GM12878 (cell line): Measurements from ENCODE around the gene SLFN11. TPM values are rescaled to one million over a fixed set of nuclear protein-coding genes. Genes with fewer than 3 reads are reported as not detected.

Source experiments
- ATAC-seq: fragments of 200-7000 bp; cut with Tn5 transposase; 3 replicates; pipeline ENCODE4 v1.9.1; 2020; ENCODE audit warnings: mild to moderate bottlenecking, moderate library complexity
- BruUV-seq: library from RNA; stranded (reverse); fragments of 400-500 nt; replicated peaks from 2 replicates; lab custom pipeline; 2021; lab: Mats Ljungman, UMichigan
- CTCF ChIA-PET: fragments of 300-600 bp; sonication (Branson Sonifier 250); formaldehyde crosslinking; extraction: SDS; loops from one replicate; lab custom pipeline; 2021; ENCODE audit warnings: inconsistent platforms; lab: Yijun Ruan, JAX
- POLR2A ChIA-PET: fragments of 350-600 bp; formaldehyde crosslinking; extraction: SDS; loops from one replicate; lab custom pipeline; 2021; ENCODE audit warnings: inconsistent platforms; lab: Charles Lee
- RAD21 ChIA-PET: fragments of 300-600 bp; sonication (Branson Sonifier 250); formaldehyde crosslinking; loops from one replicate; lab custom pipeline; 2023; ENCODE audit warnings: antibody characterized with exemption; ENCODE audit not compliant: unreplicated experiment; lab: Charles Lee
- SMC1A ChIA-PET: fragments of 300-600 bp; sonication (Branson Sonifier 250); formaldehyde crosslinking; loops from one replicate; lab custom pipeline; 2023; ENCODE audit not compliant: unreplicated experiment, uncharacterized antibody; lab: Charles Lee
- DNase-seq: peaks from one replicate; pipeline ENCODE4 v3.0.0-alpha.2; 2011; ENCODE audit warnings: low read depth, low spot score
- FAIRE-seq: peaks from 3 replicates; lab custom pipeline; 2011; peaks lifted over from hg19 to GRCh38; lab: Jason Lieb, UNC
- H2AFZ ChIP-seq: 2 replicates; pipeline ENCODE4 v1.6.0; 2011; ENCODE audit warnings: low read depth, low read length, control low read depth; ENCODE audit not compliant: control insufficient read depth
- H3K27ac ChIP-seq: 2 replicates; pipeline ENCODE4 v1.5.1; 2011; ENCODE audit warnings: control low read depth; ENCODE audit not compliant: control insufficient read depth, insufficient read depth
- H3K27me3 ChIP-seq, 2 experiments: replicated peaks in 1 of 2; 2 replicates each; pipeline versions ENCODE4 v1.6.0 to v1.6.1; 2011; ENCODE audit warnings: low read length in 1 of 2; ENCODE audit not compliant: control insufficient read depth in 2 of 2, insufficient read depth in 2 of 2
- H3K36me3 ChIP-seq, 2 experiments: 2 replicates each; pipeline ENCODE4 v1.5.1; 2011; ENCODE audit warnings: low read length in 1 of 2; ENCODE audit not compliant: control insufficient read depth in 2 of 2, insufficient read depth in 2 of 2
- H3K4me1 ChIP-seq: 2 replicates; pipeline ENCODE4 v1.6.1; 2011; ENCODE audit warnings: mild to moderate bottlenecking, low read length, moderate library complexity, mixed read lengths; ENCODE audit not compliant: control insufficient read depth, insufficient read depth
- H3K4me2 ChIP-seq: 2 replicates; pipeline ENCODE4 v1.6.0; 2011; ENCODE audit warnings: control low read depth; ENCODE audit not compliant: control insufficient read depth, insufficient read depth
- H3K4me3 ChIP-seq: fragments of 200-600 bp; sonication (generic); 2 replicates; pipeline ENCODE4 v1.5.1; 2016
- H3K79me2 ChIP-seq: 2 replicates; pipeline ENCODE4 v1.6.0; 2011; ENCODE audit warnings: low read length; ENCODE audit not compliant: control insufficient read depth, insufficient read depth
- H3K9ac ChIP-seq: 2 replicates; pipeline ENCODE4 v1.8.0; 2011; ENCODE audit warnings: low read length, control low read depth, mixed read lengths; ENCODE audit not compliant: control insufficient read depth, insufficient read depth
- H3K9me3 ChIP-seq: replicated peaks from 3 replicates; pipeline ENCODE4 v1.5.1; 2011; ENCODE audit warnings: mild to moderate bottlenecking, low read length; ENCODE audit not compliant: control insufficient read depth, insufficient read depth
- H4K20me1 ChIP-seq: 2 replicates; pipeline ENCODE4 v1.6.0; 2011; ENCODE audit not compliant: control insufficient read depth, insufficient read depth
- ATF7 ChIP-seq: fragments of 450-650 bp; IDR thresholded peaks from 2 replicates; pipeline ENCODE4 v1.6.1; 2016; ENCODE audit warnings: low read depth, mild to moderate bottlenecking
- BMI1 ChIP-seq: fragments of 450-650 bp; IDR thresholded peaks from 2 replicates; pipeline ENCODE4 v1.6.1; 2016; ENCODE audit warnings: mild to moderate bottlenecking, moderate library complexity, borderline replicate concordance
- CHD1 ChIP-seq: IDR thresholded peaks from 2 replicates; pipeline ENCODE4 v1.6.1; 2012; ENCODE audit warnings: low read depth, low read length, improper control_type of control experiment
- CREB1 ChIP-seq: IDR thresholded peaks from 2 replicates; pipeline ENCODE4 v1.6.1; 2012; ENCODE audit warnings: low read depth, mild to moderate bottlenecking, inconsistent platforms
- CREM ChIP-seq: IDR thresholded peaks from 2 replicates; pipeline ENCODE4 v1.6.1; 2014; ENCODE audit warnings: antibody characterized with exemption, low read depth
- FOXM1 ChIP-seq: IDR thresholded peaks from 2 replicates; pipeline ENCODE4 v1.6.1; 2012; ENCODE audit warnings: low read depth, mild to moderate bottlenecking, inconsistent platforms, low read length, moderate library complexity
- MEF2B ChIP-seq: fragments of 450-650 bp; IDR thresholded peaks from 2 replicates; pipeline ENCODE4 v1.6.1; 2018; ENCODE audit warnings: mild to moderate bottlenecking, moderate library complexity; ENCODE audit not compliant: partially characterized antibody, poor library complexity, severe bottlenecking
- MLLT1 ChIP-seq: fragments of 450-650 bp; IDR thresholded peaks from 2 replicates; pipeline ENCODE4 v1.6.1; 2016; ENCODE audit warnings: mild to moderate bottlenecking
- RUNX3 ChIP-seq: IDR thresholded peaks from 2 replicates; pipeline ENCODE4 v1.6.1; 2012; ENCODE audit warnings: low read length, inconsistent platforms
- SMAD1 ChIP-seq: fragments of 450-650 bp; IDR thresholded peaks from 2 replicates; pipeline ENCODE4 v1.6.1; 2018; ENCODE audit warnings: mild to moderate bottlenecking, low read depth; ENCODE audit not compliant: partially characterized antibody
- ZZZ3 ChIP-seq: IDR thresholded peaks from 2 replicates; pipeline ENCODE4 v1.6.1; 2011; ENCODE audit warnings: low read depth; ENCODE audit not compliant: control insufficient read depth, insufficient read length
- whole genome bisulfite sequencing: methylation state at CpG from one replicate; pipeline ENCODE4 v1.1.6; 2016; ENCODE audit warnings: low lambda C conversion rate; ENCODE audit not compliant: insufficient replicate concordance, insufficient coverage; ENCODE audit errors: missing lambda C conversion rate; 5-methylcytosine and 5-hydroxymethylcytosine counted together
- in situ Hi-C: fragments of 300-500 bp; cut with MboI; formaldehyde crosslinking; loops from 9 replicates; pipeline ENCODE4 v1.14.3; 2018; ENCODE audit warnings: mixed read lengths
- intact Hi-C: fragments of 100-400 bp; cut with micrococcal nuclease; formaldehyde crosslinking; loops from one replicate; pipeline ENCODE4 v1.14.2; 2022; ENCODE audit not compliant: unreplicated experiment
- polyA plus RNA-seq, 11 experiments: library from polyadenylated mRNA; depleted of rRNA in 4 of 11; unstranded in 6 of 11; stranded (reverse) in 5 of 11; fragments of >200 nt; fragmentation: Nextera tagmentation in 4 of 11; fragmentation: Illumina TruSeq in 1 of 11; extraction: Ambion mirVana in 4 of 11; extraction: Trizol in 1 of 11; gene quantifications; 1 replicate in 1 of 11; 2 replicates in 10 of 11; pipeline versions ENCODE4 v1.2.1 to v1.2.3, GENCODE V29; 2011 to 2016; ENCODE audit warnings: inconsistent platforms in 2 of 11, missing spikeins in 2 of 11, low read depth in 1 of 11
- total RNA-seq, 4 experiments: library from RNA; depleted of rRNA in 3 of 4; stranded (reverse); fragments of >200 nt in 3 of 4; fragmentation: Illumina TruSeq in 1 of 4; extraction: Trizol in 1 of 4; gene quantifications; 2 replicates each; pipeline versions ENCODE4 v1.2.1 to v1.2.3, GENCODE V29; 2013 to 2021

SLFN11 gene
- total and polyA plus RNA-seq, 10 of the 15 experiments (the other 5 are each of a cell fraction or from before 2014, with no cell fraction given), result 2.1 to 38.9 (median 30.6) TPM

GRCh38 chr17:35374766-35375344 lies 1.4 kb upstream of the SLFN11 start:
- Histone ChIP-seq H3K4me2 (peak overlapping the region; percentile 95), H3K9ac (no peak overlapping the region), H3K36me3 (no peaks in the 10 kb centered on the region), H3K27ac (no peak overlapping the region), H2AFZ (no peak overlapping the region; the same call in 1 of the 2 replicates), H4K20me1 (no peaks in the 10 kb centered on the region), H3K4me3 (peak overlapping the region; percentile 70; the same call in 1 of the 2 replicates), H3K27me3 (peaks cover 0 to 9% of the 10 kb centered on the region in 2 experiments; a peak in 3 of 4 replicates), H3K9me3 (no peaks in the 10 kb centered on the region; the same call in 2 of the 3 replicates), H3K4me1 (peaks cover 3% of the 10 kb centered on the region; the same call in 1 of the 2 replicates), H3K79me2 (no peaks in the 10 kb centered on the region)
- intact Hi-C loops (no loop called here), in situ Hi-C loops (loop anchor here (5.0 kb wide), 1 partner anchor 162 kb away; the partner anchor contains the start of gene SLFN12L)
- FAIRE-seq, result no peak
- ChIA-PET CTCF (interaction anchor here (0.7 to 0.9 kb wide), 3 partner anchors 11 to 113 kb away, joined by 3 to 4 read pairs (median 3); no protein-coding TSS in a partner anchor), POLR2A (interaction anchor here (0.7 to 1.1 kb wide), 2 partner anchors 13 to 1385 kb away, joined by 3 to 6 read pairs; no protein-coding TSS in a partner anchor), RAD21 (interaction anchor here (0.7 to 3.5 kb wide), 3 partner anchors 65 to 453 kb away, joined by 3 to 19 read pairs (median 3); no protein-coding TSS in a partner anchor), SMC1A (interaction anchor here (1.9 to 3.0 kb wide), 3 partner anchors 52 to 73 kb away, joined by 10 to 13 read pairs (median 12); partner anchors contain the start of genes SLFN12 and SLFN13)
- TF ChIP-seq ATF7 (peak; percentile 83), CREM (0 out of 2 replicates have a peak, but pooled peaks have one; percentile 33), ZZZ3 (no peak), MLLT1 (0 out of 2 replicates have a peak, but pooled peaks have one; percentile 0), RUNX3 (no peak), BMI1 (peak; percentile 11; the same call in 1 of the 2 replicates), CREB1 (no peak), CHD1 (no peak), FOXM1 (no peak), SMAD1 (no peak), MEF2B (no peak)
- DNase-seq, result peak; percentile 13
- ATAC-seq, result no peak
- no TSS peak for BruUV-seq
- WGBS, result 38% methylated on average over 3 of the region's 3 CpGs
